AG10803 (cell line): Measurements from ENCODE around the gene NTSR1.

Source experiments
- DNase-seq: peaks from one replicate; pipeline ENCODE4 v3.0.0; 2010; ENCODE audit warnings: low read depth
- H3K4me3 ChIP-seq: 2 replicates; pipeline ENCODE4 v1.5.1; 2011; ENCODE audit warnings: mild to moderate bottlenecking, low read length, control low read depth
- TF ChIP-seq, protein P1 (sequence below): conservative IDR thresholded peaks from 2 replicates; pipeline ENCODE4 v1.5.1; 2011; ENCODE audit warnings: mild to moderate bottlenecking, low read length, control low read depth, inconsistent platforms

The NTSR1 gene

DNA sequence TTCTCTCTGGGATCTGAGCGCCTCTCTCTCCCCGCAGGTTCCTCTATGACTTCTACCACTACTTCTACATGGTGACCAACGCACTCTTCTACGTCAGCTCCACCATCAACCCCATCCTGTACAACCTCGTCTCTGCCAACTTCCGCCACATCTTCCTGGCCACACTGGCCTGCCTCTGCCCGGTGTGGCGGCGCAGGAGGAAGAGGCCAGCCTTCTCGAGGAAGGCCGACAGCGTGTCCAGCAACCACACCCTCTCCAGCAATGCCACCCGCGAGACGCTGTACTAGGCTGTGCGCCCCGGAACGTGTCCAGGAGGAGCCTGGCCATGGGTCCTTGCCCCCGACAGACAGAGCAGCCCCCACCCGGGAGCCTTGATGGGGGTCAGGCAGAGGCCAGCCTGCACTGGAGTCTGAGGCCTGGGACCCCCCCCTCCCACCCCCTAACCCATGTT, 51.4 kb downstream of the NTSR1 start:
- DNase-seq: no peak
- TF ChIP-seq, protein P1, sequence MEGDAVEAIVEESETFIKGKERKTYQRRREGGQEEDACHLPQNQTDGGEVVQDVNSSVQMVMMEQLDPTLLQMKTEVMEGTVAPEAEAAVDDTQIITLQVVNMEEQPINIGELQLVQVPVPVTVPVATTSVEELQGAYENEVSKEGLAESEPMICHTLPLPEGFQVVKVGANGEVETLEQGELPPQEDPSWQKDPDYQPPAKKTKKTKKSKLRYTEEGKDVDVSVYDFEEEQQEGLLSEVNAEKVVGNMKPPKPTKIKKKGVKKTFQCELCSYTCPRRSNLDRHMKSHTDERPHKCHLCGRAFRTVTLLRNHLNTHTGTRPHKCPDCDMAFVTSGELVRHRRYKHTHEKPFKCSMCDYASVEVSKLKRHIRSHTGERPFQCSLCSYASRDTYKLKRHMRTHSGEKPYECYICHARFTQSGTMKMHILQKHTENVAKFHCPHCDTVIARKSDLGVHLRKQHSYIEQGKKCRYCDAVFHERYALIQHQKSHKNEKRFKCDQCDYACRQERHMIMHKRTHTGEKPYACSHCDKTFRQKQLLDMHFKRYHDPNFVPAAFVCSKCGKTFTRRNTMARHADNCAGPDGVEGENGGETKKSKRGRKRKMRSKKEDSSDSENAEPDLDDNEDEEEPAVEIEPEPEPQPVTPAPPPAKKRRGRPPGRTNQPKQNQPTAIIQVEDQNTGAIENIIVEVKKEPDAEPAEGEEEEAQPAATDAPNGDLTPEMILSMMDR: no peak
- no peak overlapping the region for H3K4me3 ChIP-seq

DNA sequence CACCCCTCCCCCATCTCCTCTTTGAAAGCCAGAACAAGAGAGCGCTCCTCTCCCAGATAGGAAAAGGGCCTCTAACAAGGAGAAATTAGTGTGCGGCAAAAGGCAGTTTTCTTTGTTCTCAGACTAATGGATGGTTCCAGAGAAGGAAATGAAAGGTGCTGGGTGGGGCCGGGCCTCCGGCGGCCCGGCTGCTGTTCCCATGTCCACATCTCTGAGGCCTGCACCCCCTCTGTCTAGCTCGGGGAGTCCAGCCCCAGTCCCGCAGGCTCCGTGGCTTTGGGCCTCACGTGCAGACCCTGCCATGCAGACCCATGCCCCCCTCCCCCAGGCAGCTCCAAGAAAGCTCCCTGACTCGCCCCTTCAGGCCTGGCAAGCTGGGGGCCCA, 51.8 kb downstream of the NTSR1 start:
- TF ChIP-seq, protein P1: no peak
- no peak for DNase-seq

DNA sequence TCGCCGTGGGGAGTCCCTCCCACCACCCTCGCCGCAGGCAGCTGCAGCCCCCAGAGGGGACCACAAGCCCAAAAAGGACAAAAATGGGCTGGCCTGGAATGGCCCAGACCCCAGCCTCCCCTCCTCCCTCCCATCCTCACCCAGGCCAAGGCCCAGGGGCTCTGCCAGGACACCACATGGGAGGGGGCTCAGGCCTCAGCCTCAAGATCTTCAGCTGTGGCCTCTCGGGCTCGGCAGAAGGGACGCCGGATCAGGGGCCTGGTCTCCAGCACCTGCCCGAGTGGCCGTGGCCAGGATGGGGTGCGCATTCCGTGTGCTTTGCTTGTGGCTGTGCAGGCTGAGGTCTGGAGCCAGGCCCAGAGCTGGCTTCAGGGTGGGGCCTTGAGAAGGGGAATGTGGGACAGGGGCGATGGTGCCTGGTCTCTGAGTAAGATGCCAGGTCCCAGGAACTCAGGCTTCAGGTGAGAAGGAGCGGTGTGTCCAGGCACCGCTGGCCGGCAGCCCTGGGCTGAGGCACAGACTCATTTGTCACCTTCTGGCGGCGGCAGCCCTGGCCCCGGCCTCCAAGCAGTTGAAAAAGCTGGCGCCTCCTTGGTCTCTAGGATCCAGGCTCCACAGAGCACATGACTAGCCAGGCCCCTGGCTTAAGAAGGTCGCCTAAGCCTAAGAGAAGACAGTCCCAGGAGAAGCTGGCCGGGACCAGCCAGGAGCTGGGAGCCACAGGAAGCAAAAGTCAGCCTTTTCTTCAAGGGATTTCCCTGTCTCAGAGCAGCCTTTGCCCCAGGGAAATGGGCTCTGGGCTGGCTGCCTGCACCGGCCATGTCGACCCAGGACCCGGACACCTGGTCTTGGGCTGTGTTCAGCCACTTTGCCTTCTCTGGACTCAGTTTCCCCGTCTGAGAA, 52.5 kb downstream of the NTSR1 start:
- TF ChIP-seq, protein P1: no peak
- DNase-seq: no peak
- no peak overlapping the region for H3K4me3 ChIP-seq

More for the DNA sequence above, 51.8 kb downstream of the NTSR1 start:
- H3K4me3 ChIP-seq: no peak overlapping the region

DNA sequence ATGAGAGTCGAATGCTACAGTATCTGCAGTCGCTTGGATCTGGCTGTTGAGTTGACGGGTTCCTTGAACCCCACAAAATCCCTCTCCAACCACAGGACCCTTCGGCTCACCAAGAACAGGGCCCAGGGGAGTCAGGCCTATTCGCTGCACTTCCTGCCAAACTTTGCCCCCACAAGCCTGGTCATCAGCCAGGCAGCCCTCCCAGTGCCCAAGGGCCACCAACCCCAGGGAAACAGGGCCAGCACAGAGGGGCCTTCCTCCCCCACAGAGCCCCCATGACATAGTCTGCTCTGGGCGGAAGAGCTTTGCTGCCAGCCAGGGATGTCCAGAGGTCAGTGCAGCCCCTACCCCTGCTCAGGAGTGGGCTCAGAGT, 53.1 kb downstream of the NTSR1 start:
- TF ChIP-seq, protein P1: no peak
- H3K4me3 ChIP-seq: no peak overlapping the region
- DNase-seq: no peak

DNA sequence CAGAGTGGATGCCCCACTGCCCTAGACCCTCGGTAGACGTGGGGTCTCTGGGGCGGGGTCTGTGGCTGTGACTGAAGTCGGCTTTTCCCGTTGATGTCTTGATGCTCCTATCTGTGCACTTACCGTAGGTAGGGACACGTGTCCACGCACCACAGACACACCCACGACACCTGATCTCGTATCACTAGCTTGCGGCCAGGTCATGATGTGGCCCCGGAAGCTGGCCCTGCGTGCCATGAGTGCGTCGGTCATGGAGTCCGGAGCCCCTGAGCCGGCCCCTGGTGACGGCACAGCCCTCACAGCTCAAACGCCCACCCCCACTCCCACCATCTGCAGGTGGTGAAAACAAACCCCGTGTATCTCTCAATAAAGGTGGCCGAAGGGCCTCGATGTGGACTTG, 53.7 kb downstream of the NTSR1 start:
- no peak for DNase-seq
- TF ChIP-seq, protein P1: no peak
- H3K4me3 ChIP-seq: no peak overlapping the region

DNA sequence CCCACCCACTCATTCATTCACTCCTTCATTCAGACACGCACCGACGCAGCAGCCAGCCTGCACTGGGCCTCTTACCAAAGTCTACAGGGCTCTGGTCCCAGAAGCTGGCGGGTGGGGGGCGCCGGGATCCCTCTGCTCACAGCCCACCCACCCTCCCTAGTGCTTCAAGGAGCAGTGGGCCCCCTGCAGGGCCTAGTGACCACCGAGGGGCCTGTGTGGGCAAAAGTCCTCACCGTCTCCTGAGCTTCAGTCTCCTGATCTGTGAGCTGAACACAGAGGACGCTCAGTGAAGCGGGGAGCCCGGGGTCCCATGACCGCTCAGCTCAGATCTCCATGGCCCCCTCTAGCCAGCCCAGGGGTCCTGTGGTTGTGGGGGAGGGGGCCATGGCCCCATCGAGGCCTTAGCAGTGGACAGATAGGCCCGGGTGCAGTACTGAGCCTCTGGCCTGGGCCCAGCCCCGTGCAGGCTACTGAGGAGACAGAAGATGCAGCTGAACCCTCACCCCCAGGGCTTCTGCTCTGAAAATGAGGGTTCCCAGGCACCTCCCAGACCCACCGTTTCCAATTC, 54.2 kb downstream of the NTSR1 start:
- TF ChIP-seq, protein P1: no peak
- DNase-seq: no peak
- no peak overlapping the region for H3K4me3 ChIP-seq

DNA sequence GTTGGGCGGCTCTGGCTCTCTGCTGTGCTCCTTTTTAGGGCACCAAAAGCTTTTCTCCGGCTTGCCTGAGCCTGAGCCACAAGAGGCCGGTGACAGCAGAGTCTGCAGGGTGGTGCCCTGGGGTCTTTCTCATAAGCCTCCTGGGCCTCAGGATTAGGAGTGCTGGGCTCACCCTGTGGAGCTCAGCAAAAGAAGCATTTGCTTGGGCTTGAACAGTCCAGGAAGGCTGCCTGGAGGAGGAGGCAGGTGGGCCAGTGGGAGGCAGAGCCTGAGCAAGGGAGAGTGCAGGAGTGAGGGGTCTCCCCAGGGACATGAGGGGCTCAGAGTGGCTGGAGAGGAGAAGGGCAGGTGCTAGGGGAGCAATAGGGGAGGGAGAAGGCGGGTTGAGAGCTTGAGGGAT, 54.8 kb downstream of the NTSR1 start:
- TF ChIP-seq, protein P1: no peak

More for the DNA sequence above, 54.8 kb downstream of the NTSR1 start:
- no peak overlapping the region for H3K4me3 ChIP-seq
- DNase-seq: no peak
